Measurements from ENCODE around the gene SARM1. TPM values are rescaled to one million over a fixed set of nuclear protein-coding genes. Genes with fewer than 3 reads are reported as not detected.

Gene SARM1
- total and polyA plus RNA-seq, 2 experiments from 2014 or later: 14.5 to 19.5 TPM

GRCh38 chr17:28344435-28344901, 27.0 kb upstream of the SARM1 start:
- Histone ChIP-seq H3K27me3 (no peaks in the 10 kb centered on the region), H3K27ac (no peak overlapping the region), H3K79me2 (peaks cover 5% of the 10 kb centered on the region), H2AFZ (no peak overlapping the region), H3K9me3 (ENCODE audit: low read depth) (no peaks in the 10 kb centered on the region), H3K36me3 (replicated peaks; ENCODE audit: insufficient read depth, low read depth) (no peaks in the 10 kb centered on the region), H3K9me2 (replicated peaks; ENCODE audit: insufficient read depth) (no peaks in the 10 kb centered on the region), H3K4me3 (no peak overlapping the region), H3K4me2 (no peak overlapping the region), H4K20me1 (ENCODE audit: insufficient read depth, poor library complexity, severe bottlenecking) (no peaks in the 10 kb centered on the region), H3K4me1 (ENCODE audit: insufficient read depth) (peaks cover 11% of the 10 kb centered on the region)
- WGBS (ENCODE audit: low lambda C conversion rate, missing lambda C conversion rate): 96% methylated on average over 19 of the region's 19 CpGs
- TF ChIP-seq EZH2 (IDR thresholded peaks at IDR 0.05; ENCODE audit: borderline replicate concordance) (no peak), CTCF (IDR thresholded peaks at IDR 0.05; ENCODE audit: poor library complexity) (no peak), EZH2phosphoT487 (IDR thresholded peaks at IDR 0.05; ENCODE audit: low read depth, severe bottlenecking, unreplicated experiment) (no peak)
- no peak for DNase-seq (ENCODE audit: low spot score)

- TF ChIP-seq EZH2 (IDR thresholded peaks at IDR 0.05; ENCODE audit: borderline replicate concordance) (no peak), CTCF (IDR thresholded peaks at IDR 0.05; ENCODE audit: poor library complexity) (no peak)
- no peaks in the 10 kb centered on the region for H3K79me2 ChIP-seq
- H3K4me2 ChIP-seq: no peak overlapping the region
- H3K9me3 ChIP-seq (ENCODE audit: low read depth): no peaks in the 10 kb centered on the region
- 88% methylated on average over 13 of the region's 13 CpGs for WGBS (ENCODE audit: low lambda C conversion rate, missing lambda C conversion rate)
- H3K27me3 ChIP-seq: no peaks in the 10 kb centered on the region
- no peak overlapping the region for H2AFZ ChIP-seq
- peaks cover 11% of the 10 kb centered on the region for H3K4me1 ChIP-seq (ENCODE audit: insufficient read depth)
- DNase-seq (ENCODE audit: low spot score): no peak
- no peaks in the 10 kb centered on the region for H3K9me2 ChIP-seq (replicated peaks; ENCODE audit: insufficient read depth)
- no peak overlapping the region for H3K4me3 ChIP-seq
- H3K27ac ChIP-seq: peak overlapping the region; percentile 23
- H3K36me3 ChIP-seq (replicated peaks; ENCODE audit: insufficient read depth, low read depth): no peaks in the 10 kb centered on the region
- H4K20me1 ChIP-seq (ENCODE audit: insufficient read depth, poor library complexity, severe bottlenecking): no peaks in the 10 kb centered on the region
Measured at GRCh38 chr17:28345419-28346198, 25.9 kb upstream of the SARM1 start.

GRCh38 chr17:28346199-28346580, 25.3 kb upstream of the SARM1 start:
- 88% methylated on average over 2 of the region's 2 CpGs for WGBS (ENCODE audit: low lambda C conversion rate, missing lambda C conversion rate)
- H2AFZ ChIP-seq: no peak overlapping the region
- H3K9me2 ChIP-seq (replicated peaks; ENCODE audit: insufficient read depth): no peaks in the 10 kb centered on the region
- no peaks in the 10 kb centered on the region for H3K79me2 ChIP-seq
- no peaks in the 10 kb centered on the region for H3K36me3 ChIP-seq (replicated peaks; ENCODE audit: insufficient read depth, low read depth)
- H4K20me1 ChIP-seq (ENCODE audit: insufficient read depth, poor library complexity, severe bottlenecking): no peaks in the 10 kb centered on the region
- no peak overlapping the region for H3K4me2 ChIP-seq
- H3K4me1 ChIP-seq (ENCODE audit: insufficient read depth): peaks cover 11% of the 10 kb centered on the region
- no peak for DNase-seq (ENCODE audit: low spot score)
- no peaks in the 10 kb centered on the region for H3K9me3 ChIP-seq (ENCODE audit: low read depth)
- no peaks in the 10 kb centered on the region for H3K27me3 ChIP-seq
- TF ChIP-seq EZH2phosphoT487 (IDR thresholded peaks at IDR 0.05; ENCODE audit: low read depth, severe bottlenecking, unreplicated experiment): no peak
- TF ChIP-seq EZH2 (IDR thresholded peaks at IDR 0.05; ENCODE audit: borderline replicate concordance): no peak
- no peak for TF ChIP-seq CTCF (IDR thresholded peaks at IDR 0.05; ENCODE audit: poor library complexity)
- no peak overlapping the region for H3K4me3 ChIP-seq
- H3K27ac ChIP-seq: peak overlapping the region; percentile 23
